ENCODE measurements around the gene TMEM242.

TMEM242 gene

DNA sequence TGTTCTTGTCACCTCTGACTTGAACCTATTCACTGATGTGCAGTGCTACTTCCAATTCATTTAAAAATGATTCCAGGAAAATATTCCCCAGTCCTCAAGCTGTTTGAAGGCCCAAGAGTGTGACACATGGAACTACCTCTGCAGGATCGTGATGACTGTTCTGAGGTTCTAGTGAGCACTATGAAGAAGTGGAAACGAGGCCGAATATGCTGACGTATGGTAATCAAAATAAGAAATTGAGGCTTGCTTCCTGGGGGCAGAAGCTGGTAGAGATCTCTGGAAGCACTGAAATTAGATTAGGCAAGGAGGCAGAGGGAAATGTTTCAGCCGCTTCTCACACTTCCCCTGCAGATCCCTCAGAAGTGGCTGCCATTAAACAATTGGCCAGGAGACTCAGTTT, 15.7 kb downstream of the TMEM242 start (continued):
- TF ChIP-seq, protein P1, sequence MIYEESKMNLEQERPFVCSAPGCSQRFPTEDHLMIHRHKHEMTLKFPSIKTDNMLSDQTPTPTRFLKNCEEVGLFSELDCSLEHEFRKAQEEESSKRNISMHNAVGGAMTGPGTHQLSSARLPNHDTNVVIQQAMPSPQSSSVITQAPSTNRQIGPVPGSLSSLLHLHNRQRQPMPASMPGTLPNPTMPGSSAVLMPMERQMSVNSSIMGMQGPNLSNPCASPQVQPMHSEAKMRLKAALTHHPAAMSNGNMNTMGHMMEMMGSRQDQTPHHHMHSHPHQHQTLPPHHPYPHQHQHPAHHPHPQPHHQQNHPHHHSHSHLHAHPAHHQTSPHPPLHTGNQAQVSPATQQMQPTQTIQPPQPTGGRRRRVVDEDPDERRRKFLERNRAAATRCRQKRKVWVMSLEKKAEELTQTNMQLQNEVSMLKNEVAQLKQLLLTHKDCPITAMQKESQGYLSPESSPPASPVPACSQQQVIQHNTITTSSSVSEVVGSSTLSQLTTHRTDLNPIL (CRISPR knock-in tag; IDR thresholded peaks at IDR 0.05; ENCODE audit: low read depth), result no peak
- no peak for TF ChIP-seq ESRRG (CRISPR knock-in tag; IDR thresholded peaks at IDR 0.05)

DNA sequence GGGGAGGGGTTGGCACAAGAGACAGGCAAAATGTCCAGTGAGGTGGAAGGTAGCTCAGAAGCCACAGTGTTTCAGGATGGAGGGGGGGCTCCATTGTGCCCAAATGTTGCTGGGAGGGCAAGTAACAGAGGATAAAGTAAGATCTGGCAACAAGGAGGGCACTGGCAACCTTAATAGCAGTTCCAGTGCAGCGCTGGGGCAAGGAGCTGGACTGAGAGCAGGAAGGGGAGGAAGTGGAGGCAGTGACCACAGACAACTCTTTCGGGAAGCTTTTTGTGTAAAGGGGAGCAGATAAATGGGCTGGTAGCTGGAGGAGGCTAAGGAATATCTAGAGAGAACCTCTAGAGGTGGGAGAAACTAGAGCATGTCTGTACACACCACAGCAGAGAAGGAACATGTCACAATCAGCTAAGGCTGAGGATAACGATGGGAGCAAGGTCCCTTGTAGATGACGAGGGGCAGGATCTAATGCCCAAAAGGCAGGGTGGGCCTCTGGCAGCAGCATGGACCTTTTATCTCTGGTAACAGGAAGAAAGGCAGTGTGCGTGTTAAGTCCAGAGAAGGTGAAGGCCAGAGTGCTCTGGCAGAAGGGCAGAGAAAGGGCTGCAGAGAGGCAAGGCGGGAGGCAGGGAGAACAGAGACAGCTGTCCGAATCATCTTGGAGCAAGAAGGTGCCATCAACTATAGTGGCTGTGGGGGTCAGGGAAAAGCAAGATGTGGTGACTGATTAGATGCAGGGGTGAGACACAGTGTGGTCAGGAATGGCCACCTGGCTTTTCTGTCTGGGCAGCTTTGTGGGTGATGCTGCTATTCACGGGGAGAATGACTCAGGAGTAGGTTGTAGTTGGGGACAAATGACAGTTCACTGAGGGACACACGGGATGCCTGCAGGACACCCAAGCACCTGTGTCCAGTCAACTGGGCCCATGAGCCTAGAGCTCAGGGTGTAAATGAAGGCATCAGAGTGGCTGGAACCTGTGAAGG, 17.4 kb downstream of the TMEM242 start:
- no peak for TF ChIP-seq ZNF70 (CRISPR knock-in tag; IDR thresholded peaks at IDR 0.05)
- no peak for ATAC-seq

DNA sequence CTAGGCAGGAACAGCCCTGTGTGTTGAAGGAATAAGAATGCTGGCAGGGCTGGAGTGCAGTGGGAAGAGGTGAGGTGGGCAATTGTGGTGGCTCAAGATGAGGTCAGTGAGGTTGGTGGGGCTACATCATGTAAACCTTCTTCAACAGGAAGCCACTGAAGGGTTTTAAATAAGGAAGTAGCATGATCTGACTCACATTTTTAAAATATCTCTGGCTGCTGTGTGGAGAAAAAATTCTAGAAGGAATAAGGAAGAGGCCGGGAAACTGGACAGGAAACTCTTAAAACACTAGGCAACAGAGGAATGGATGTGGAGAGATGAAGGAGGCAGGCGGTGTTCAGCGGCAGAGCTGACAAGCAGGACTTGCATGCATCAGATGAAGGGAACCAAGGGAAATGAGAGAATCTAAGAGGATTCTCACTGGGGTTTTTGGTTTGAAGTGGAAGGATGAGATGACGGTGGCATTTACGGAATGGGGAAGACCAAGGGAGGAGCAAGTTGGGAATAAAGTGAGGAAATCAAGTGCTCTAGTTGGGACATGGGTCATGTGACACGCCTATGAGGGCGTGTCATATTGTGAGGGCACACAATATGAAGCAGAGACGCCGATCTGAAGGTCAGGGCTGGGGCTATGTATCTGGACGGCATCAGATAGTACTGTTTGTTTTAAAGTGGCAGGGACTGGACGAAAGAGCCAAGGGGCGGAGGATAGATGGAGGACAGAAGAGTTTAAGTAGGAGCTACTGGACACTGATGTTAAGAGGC, 18.2 kb downstream of the TMEM242 start:
- TF ChIP-seq GLIS3 (CRISPR knock-in tag; IDR thresholded peaks at IDR 0.05), result no peak
- no peak for TF ChIP-seq ZNF8 (CRISPR knock-in tag; IDR thresholded peaks at IDR 0.05)
- TF ChIP-seq ISL1 (CRISPR knock-in tag; IDR thresholded peaks at IDR 0.05), result no peak
- TF ChIP-seq CSDC2 (CRISPR knock-in tag; IDR thresholded peaks at IDR 0.05), result no peak
- TF ChIP-seq BACH2 (CRISPR knock-in tag; IDR thresholded peaks at IDR 0.05; ENCODE audit: borderline replicate concordance), result no peak
- TF ChIP-seq, protein P2, sequence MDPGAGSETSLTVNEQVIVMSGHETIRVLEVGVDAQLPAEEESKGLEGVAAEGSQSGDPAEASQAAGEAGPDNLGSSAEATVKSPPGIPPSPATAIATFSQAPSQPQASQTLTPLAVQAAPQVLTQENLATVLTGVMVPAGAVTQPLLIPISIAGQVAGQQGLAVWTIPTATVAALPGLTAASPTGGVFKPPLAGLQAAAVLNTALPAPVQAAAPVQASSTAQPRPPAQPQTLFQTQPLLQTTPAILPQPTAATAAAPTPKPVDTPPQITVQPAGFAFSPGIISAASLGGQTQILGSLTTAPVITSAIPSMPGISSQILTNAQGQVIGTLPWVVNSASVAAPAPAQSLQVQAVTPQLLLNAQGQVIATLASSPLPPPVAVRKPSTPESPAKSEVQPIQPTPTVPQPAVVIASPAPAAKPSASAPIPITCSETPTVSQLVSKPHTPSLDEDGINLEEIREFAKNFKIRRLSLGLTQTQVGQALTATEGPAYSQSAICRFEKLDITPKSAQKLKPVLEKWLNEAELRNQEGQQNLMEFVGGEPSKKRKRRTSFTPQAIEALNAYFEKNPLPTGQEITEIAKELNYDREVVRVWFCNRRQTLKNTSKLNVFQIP (CRISPR knock-in tag; IDR thresholded peaks at IDR 0.05; ENCODE audit: borderline replicate concordance, low read depth), result no peak
- TF ChIP-seq, protein P1 (CRISPR knock-in tag; IDR thresholded peaks at IDR 0.05; ENCODE audit: low read depth), result no peak
- no peak for TF ChIP-seq ZNF70 (CRISPR knock-in tag; IDR thresholded peaks at IDR 0.05)
- no peak for TF ChIP-seq PPARA (CRISPR knock-in tag; IDR thresholded peaks at IDR 0.05; ENCODE audit: borderline replicate concordance)
- TF ChIP-seq ZFP3 (CRISPR knock-in tag; IDR thresholded peaks at IDR 0.05), result no peak
- no peak for TF ChIP-seq ZC3H10 (CRISPR knock-in tag; IDR thresholded peaks at IDR 0.05)
- TF ChIP-seq, protein P3, sequence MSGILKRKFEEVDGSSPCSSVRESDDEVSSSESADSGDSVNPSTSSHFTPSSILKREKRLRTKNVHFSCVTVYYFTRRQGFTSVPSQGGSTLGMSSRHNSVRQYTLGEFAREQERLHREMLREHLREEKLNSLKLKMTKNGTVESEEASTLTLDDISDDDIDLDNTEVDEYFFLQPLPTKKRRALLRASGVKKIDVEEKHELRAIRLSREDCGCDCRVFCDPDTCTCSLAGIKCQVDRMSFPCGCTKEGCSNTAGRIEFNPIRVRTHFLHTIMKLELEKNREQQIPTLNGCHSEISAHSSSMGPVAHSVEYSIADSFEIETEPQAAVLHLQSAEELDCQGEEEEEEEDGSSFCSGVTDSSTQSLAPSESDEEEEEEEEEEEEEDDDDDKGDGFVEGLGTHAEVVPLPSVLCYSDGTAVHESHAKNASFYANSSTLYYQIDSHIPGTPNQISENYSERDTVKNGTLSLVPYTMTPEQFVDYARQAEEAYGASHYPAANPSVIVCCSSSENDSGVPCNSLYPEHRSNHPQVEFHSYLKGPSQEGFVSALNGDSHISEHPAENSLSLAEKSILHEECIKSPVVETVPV (CRISPR knock-in tag; IDR thresholded peaks at IDR 0.05), result no peak
- no peak for TF ChIP-seq ESRRG (CRISPR knock-in tag; IDR thresholded peaks at IDR 0.05)
- no peak for TF ChIP-seq RARB (CRISPR knock-in tag; IDR thresholded peaks at IDR 0.05)
- TF ChIP-seq ZNF565 (CRISPR knock-in tag; conservative IDR thresholded peaks at IDR 0.05; ENCODE audit: low read depth), result no peak
- no peak for TF ChIP-seq OSR1 (CRISPR knock-in tag; IDR thresholded peaks at IDR 0.05)
- TF ChIP-seq TOX (CRISPR knock-in tag; IDR thresholded peaks at IDR 0.05; ENCODE audit: borderline replicate concordance), result no peak
- TF ChIP-seq ARNTL (CRISPR knock-in tag; IDR thresholded peaks at IDR 0.05; ENCODE audit: borderline replicate concordance, low read depth), result no peak
- no peak for TF ChIP-seq ZFP30 (CRISPR knock-in tag; IDR thresholded peaks at IDR 0.05)
- no peak for TF ChIP-seq SNAI2 (CRISPR knock-in tag; IDR thresholded peaks at IDR 0.05)
- peak; percentile 51 for ATAC-seq

DNA sequence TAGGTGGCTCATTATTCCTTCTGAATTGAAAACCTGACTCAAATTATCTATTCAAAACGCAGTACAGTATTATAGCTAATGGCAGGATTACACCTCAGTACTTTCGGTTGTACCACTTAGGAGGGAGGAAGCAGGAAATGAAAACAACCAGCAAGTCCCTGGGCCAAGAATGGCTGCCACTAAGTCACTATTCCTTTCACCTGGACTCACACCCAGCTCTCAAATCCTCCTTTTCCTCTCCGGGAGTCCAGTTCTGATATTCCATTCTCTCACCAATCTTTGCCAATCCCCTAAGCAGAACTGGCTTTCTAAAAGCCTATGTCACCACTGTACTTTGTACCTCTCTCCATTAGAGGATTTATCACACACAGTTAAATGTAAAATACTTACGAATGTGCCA, 20.6 kb downstream of the TMEM242 start:
- ATAC-seq, result no peak
- TF ChIP-seq ARNTL (CRISPR knock-in tag; IDR thresholded peaks at IDR 0.05; ENCODE audit: borderline replicate concordance, low read depth), result no peak
- no peak for TF ChIP-seq ISL1 (CRISPR knock-in tag; IDR thresholded peaks at IDR 0.05)
- TF ChIP-seq, protein P1 (CRISPR knock-in tag; IDR thresholded peaks at IDR 0.05; ENCODE audit: low read depth), result no peak
- TF ChIP-seq RARB (CRISPR knock-in tag; IDR thresholded peaks at IDR 0.05), result no peak
- TF ChIP-seq ZNF8 (CRISPR knock-in tag; IDR thresholded peaks at IDR 0.05), result no peak
- no peak for TF ChIP-seq SNAI2 (CRISPR knock-in tag; IDR thresholded peaks at IDR 0.05)
- no peak for TF ChIP-seq TOX (CRISPR knock-in tag; IDR thresholded peaks at IDR 0.05; ENCODE audit: borderline replicate concordance)
- TF ChIP-seq, protein P2 (CRISPR knock-in tag; IDR thresholded peaks at IDR 0.05; ENCODE audit: borderline replicate concordance, low read depth), result no peak
- no peak for TF ChIP-seq ZC3H10 (CRISPR knock-in tag; IDR thresholded peaks at IDR 0.05)
- TF ChIP-seq BACH2 (CRISPR knock-in tag; IDR thresholded peaks at IDR 0.05; ENCODE audit: borderline replicate concordance), result no peak
- TF ChIP-seq, protein P4, sequence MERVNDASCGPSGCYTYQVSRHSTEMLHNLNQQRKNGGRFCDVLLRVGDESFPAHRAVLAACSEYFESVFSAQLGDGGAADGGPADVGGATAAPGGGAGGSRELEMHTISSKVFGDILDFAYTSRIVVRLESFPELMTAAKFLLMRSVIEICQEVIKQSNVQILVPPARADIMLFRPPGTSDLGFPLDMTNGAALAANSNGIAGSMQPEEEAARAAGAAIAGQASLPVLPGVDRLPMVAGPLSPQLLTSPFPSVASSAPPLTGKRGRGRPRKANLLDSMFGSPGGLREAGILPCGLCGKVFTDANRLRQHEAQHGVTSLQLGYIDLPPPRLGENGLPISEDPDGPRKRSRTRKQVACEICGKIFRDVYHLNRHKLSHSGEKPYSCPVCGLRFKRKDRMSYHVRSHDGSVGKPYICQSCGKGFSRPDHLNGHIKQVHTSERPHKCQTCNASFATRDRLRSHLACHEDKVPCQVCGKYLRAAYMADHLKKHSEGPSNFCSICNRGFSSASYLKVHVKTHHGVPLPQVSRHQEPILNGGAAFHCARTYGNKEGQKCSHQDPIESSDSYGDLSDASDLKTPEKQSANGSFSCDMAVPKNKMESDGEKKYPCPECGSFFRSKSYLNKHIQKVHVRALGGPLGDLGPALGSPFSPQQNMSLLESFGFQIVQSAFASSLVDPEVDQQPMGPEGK (CRISPR knock-in tag; IDR thresholded peaks at IDR 0.05; ENCODE audit: borderline replicate concordance), result no peak
